KMS-11 (cell line): ENCODE results near the gene CCDC201.
"Not testable (repeated sequence)": the region's sequence is repeated elsewhere in the genome, so short reads cannot be mapped to it uniquely, and the experiment has no call there.

Experiments
- H2AFZ ChIP-seq: fragments of 200-600 bp; sonication (generic); 2 replicates; pipeline ENCODE4 v1.6.1; 2016; ENCODE audit warnings: antibody characterized with exemption, mixed run types, low read depth
- H3K27ac ChIP-seq: fragments of 200-600 bp; sonication (generic); 2 replicates; pipeline ENCODE4 v1.6.1; 2016; ENCODE audit warnings: mild to moderate bottlenecking, mixed run types
- H3K27me3 ChIP-seq: fragments of 200-600 bp; sonication (generic); 2 replicates; pipeline ENCODE4 v1.6.1; 2017; ENCODE audit warnings: mild to moderate bottlenecking, low read depth, mixed run types, moderate library complexity; ENCODE audit not compliant: insufficient read depth
- H3K36me3 ChIP-seq: fragments of 200-600 bp; sonication (generic); 2 replicates; pipeline ENCODE4 v1.6.1; 2017; ENCODE audit warnings: mild to moderate bottlenecking, mixed run types; ENCODE audit not compliant: insufficient read depth
- H3K4me1 ChIP-seq: fragments of 200-600 bp; sonication (generic); 2 replicates; pipeline ENCODE4 v1.6.1; 2016; ENCODE audit warnings: mild to moderate bottlenecking, low read depth, mixed run types; ENCODE audit not compliant: poor library complexity, severe bottlenecking
- H3K4me2 ChIP-seq: fragments of 200-600 bp; sonication (generic); 2 replicates; pipeline ENCODE4 v1.7.0; 2016; ENCODE audit warnings: mild to moderate bottlenecking, mixed run types
- H3K4me3 ChIP-seq: fragments of 200-600 bp; sonication (generic); IDR thresholded peaks from 2 replicates; pipeline ENCODE4 v1.6.1; 2017; ENCODE audit warnings: low read depth, low read length, mixed read lengths; ENCODE audit not compliant: insufficient read depth
- H3K79me2 ChIP-seq: fragments of 200-600 bp; sonication (generic); 2 replicates; pipeline ENCODE4 v1.6.1; 2016; ENCODE audit warnings: low read depth, mixed run types; ENCODE audit not compliant: insufficient read depth
- H3K9ac ChIP-seq: fragments of 200-600 bp; sonication (generic); 2 replicates; pipeline ENCODE4 v1.6.1; 2016; ENCODE audit warnings: mild to moderate bottlenecking, mixed run types
- H4K20me1 ChIP-seq: fragments of 200-600 bp; sonication (generic); 2 replicates; pipeline ENCODE4 v1.6.1; 2016; ENCODE audit warnings: mild to moderate bottlenecking, mixed run types; ENCODE audit not compliant: insufficient read depth

CCDC201 gene

GRCh38 chr7:45846536-45846935 is 26.3 kb downstream of the CCDC201 start:
- H3K9ac ChIP-seq, H2AFZ ChIP-seq, H3K79me2 ChIP-seq, H3K4me2 ChIP-seq, H3K4me1 ChIP-seq, H3K36me3 ChIP-seq, H4K20me1 ChIP-seq, H3K27ac ChIP-seq, H3K27me3 ChIP-seq, H3K4me3 ChIP-seq: not testable (repeated sequence)

DNA sequence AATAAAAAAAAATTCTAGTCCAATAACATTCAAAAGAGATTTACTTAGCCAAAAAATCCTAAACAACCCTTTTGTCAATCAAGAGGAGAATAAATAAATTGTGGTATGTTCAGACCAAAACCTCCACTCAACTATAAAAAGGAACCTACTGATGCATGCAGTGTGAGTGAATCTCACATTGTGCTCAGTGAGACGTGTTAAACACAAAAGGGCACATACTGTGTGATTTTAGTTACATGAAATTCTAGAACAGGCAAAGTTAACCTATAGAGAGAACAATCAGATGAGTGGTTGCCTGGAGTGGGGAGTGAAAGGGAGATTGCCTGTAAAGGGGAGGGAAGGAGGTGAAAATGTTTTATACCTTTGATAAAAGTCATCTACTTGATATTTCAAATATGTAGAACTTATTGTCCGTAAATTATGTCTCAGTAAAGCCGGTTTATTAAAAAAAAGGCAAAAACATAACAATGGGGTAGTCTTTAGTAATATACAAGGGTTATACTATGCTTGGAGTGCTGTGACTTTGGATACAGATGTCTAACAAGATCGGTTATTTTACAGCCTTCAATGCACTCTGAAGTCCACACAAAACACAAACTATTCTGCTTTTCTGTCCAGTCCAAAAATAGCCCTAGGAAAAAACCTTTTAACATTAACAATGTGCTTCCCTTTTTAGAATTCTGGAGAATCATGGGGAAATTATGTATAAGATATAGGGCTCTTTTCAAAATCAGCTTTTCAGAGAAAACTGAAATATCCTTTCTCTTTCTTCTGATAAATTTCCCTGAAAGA is 30.8 kb downstream of the CCDC201 start:
- H3K9ac ChIP-seq, H3K4me3 ChIP-seq, H3K4me2 ChIP-seq, H2AFZ ChIP-seq, H3K79me2 ChIP-seq, H3K36me3 ChIP-seq, H3K27ac ChIP-seq, H4K20me1 ChIP-seq, H3K4me1 ChIP-seq, H3K27me3 ChIP-seq: not testable (repeated sequence)

GRCh38 chr7:45838852-45839251 is 34.0 kb downstream of the CCDC201 start:
- not testable (repeated sequence) for H3K36me3 ChIP-seq, H4K20me1 ChIP-seq, H3K4me1 ChIP-seq, H3K9ac ChIP-seq, H3K4me3 ChIP-seq, H2AFZ ChIP-seq, H3K4me2 ChIP-seq, H3K27me3 ChIP-seq, H3K79me2 ChIP-seq, H3K27ac ChIP-seq

DNA sequence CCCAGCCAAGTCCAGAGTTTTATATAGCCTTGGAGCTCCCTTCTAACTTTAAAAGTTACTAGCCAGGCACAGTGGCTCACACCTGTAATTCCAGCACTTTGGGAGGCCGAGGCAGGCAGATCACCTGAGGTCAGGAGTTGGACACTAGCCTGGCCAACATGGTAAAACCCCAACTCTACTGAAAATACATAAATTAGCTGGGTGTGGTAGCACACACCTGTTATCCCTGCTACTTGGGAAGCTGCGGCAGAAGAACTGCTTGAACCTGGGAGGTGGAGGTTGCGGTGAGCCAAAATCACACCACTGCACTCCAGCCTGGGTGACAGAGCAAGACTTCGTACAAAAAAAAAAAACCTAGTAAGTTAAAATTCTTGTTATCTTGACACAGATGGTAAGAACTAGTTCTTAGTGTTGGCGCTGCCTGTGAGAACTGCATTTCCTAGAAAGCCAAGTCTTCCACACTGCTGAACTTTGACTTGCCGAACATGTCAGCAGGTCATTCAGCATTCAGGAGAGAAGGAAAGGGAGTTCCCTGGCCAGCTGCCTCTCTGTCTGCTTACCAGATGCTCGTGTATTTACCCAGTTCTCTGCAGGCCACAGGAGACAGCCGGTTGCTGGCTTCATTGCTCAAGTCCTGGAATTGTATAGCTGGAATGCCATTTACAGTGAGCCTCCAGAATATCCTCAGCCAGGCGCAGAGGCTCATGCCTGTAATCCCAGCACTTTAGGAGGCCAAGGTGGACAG is 40.3 kb downstream of the CCDC201 start:
- H3K4me1 ChIP-seq, H3K27ac ChIP-seq, H2AFZ ChIP-seq, H3K36me3 ChIP-seq, H4K20me1 ChIP-seq, H3K79me2 ChIP-seq, H3K9ac ChIP-seq, H3K4me2 ChIP-seq, H3K4me3 ChIP-seq, H3K27me3 ChIP-seq: not testable (repeated sequence)

DNA sequence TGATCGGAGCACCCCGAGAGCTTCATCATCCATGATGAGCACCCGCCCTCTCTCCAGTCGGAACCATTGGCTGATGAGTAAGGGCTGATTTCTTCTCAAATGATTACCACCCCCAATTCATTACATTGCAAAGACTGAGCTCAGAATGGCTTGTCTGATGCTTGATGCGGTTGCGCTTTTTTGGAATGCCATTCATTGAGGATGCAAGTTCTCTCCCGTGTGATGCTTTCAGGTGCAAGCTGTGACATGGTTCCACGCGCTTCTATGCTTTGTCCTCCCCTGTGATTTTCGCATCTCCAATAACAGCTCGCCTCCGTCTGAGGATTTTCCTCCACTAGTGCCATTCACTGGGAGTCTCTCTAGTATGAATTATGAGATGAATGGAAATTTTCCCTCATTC is 43.0 kb downstream of the CCDC201 start:
- H3K4me3 ChIP-seq, H3K9ac ChIP-seq, H2AFZ ChIP-seq, H3K4me2 ChIP-seq, H3K27ac ChIP-seq, H3K4me1 ChIP-seq, H3K79me2 ChIP-seq, H3K27me3 ChIP-seq, H4K20me1 ChIP-seq, H3K36me3 ChIP-seq: not testable (repeated sequence)

- not testable (repeated sequence) for H3K4me2 ChIP-seq, H2AFZ ChIP-seq, H4K20me1 ChIP-seq, H3K27ac ChIP-seq, H3K27me3 ChIP-seq, H3K79me2 ChIP-seq, H3K4me3 ChIP-seq, H3K4me1 ChIP-seq, H3K36me3 ChIP-seq, H3K9ac ChIP-seq
Observed at GRCh38 chr7:45827731-45828130, 45.2 kb downstream of the CCDC201 start.

DNA sequence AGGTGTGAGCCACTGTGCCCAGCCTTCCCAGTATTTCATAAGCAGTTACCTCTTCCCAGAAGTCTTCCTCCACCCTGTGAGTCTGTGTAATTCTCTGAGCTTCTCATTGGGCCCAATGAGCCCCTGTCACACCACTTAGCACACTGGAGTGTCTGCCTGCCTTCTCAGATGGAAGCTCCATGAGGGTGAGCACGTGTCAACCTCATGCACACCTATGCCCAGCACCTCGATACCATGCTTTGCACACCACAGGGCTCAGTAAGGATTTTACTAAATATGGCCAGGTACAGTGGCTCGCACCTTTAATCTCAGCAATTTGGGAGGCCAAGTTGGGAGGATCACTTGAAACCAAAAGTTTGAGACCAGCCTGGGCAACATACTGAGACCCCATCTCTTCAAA is 46.3 kb downstream of the CCDC201 start:
- H3K27me3 ChIP-seq, result not testable (repeated sequence)

DNA sequence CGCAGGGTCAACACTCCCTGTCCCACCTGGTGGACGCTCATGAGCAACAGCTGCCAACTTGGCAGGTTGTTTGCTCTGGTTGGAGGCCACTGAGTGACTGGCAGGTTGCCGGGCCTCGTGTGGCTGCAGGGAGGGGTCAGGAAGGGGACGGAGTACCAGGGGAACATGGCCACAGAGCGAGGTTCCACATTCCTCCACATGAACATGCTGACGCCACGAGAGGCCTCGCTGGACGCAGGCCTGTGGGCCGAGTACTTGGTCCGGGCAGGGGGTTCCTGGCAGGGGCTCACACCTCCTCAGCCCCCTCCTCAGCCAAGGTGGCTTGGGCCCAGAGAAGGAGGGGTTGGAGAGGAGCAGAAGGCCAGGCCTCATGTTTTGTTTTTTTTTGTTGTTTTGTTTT is 54.1 kb downstream of the CCDC201 start:
- H3K4me3 ChIP-seq, H3K79me2 ChIP-seq, H3K27me3 ChIP-seq, H4K20me1 ChIP-seq, H3K27ac ChIP-seq, H3K9ac ChIP-seq, H3K4me2 ChIP-seq, H3K4me1 ChIP-seq, H3K36me3 ChIP-seq, H2AFZ ChIP-seq: not testable (repeated sequence)

More for the DNA sequence above, 46.3 kb downstream of the CCDC201 start:
- H3K4me1 ChIP-seq, H2AFZ ChIP-seq, H3K27ac ChIP-seq, H3K9ac ChIP-seq, H4K20me1 ChIP-seq, H3K36me3 ChIP-seq, H3K4me3 ChIP-seq, H3K4me2 ChIP-seq, H3K79me2 ChIP-seq: not testable (repeated sequence)

DNA sequence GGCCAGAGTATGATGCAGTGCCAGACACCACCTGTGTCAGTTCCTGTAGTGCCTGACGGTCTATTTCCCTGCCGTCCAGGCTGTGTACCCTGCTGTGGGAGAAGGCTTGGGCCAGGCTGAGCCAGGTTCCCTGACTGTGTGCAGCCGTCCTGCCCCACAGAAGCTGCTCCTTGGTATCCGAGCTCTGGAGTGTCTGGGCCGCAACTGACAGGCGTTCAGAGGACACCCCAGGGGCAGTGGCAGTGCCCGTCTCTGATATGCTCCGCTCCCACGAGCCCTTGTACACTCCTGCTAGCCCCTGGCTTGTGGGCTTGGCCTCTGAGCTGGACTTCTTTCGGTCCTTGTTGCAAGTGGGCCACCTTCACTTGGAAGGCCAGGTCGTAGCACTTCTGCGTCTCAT is 55.0 kb downstream of the CCDC201 start:
- not testable (repeated sequence) for H3K27me3 ChIP-seq, H3K9ac ChIP-seq, H4K20me1 ChIP-seq, H3K36me3 ChIP-seq, H3K4me3 ChIP-seq, H3K4me1 ChIP-seq, H2AFZ ChIP-seq, H3K27ac ChIP-seq, H3K4me2 ChIP-seq, H3K79me2 ChIP-seq

DNA sequence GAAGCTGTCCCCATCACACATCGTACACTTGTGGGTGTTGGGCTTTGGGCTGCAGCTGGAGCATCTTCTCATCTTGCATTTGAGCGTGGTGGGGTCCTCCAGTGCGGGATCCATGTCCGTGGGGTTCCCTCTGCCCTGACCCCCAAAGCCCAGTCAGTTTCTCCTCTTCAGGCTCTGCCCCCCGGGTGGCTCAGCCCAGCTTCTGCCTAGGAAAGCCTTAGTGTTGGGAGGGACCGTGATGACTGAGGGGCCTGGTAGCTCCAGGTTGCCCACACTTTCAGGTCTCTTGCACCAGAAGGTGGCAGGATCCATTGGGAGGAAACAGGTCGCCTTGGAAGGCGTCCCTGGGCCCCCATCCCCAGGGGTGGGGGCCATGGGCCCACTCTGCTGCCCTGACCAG is 55.9 kb downstream of the CCDC201 start:
- H3K9ac ChIP-seq, H3K79me2 ChIP-seq, H3K4me3 ChIP-seq, H2AFZ ChIP-seq, H3K4me1 ChIP-seq, H3K36me3 ChIP-seq, H4K20me1 ChIP-seq, H3K27ac ChIP-seq, H3K4me2 ChIP-seq, H3K27me3 ChIP-seq: not testable (repeated sequence)
